GM10248 (cell line): ENCODE data around the gene SEC31A.
A peak's percentile ranks its signal among the peaks of the same experiment; 100 is the strongest.

Experiments used
- CTCF ChIA-PET: fragments of 300-600 bp; sonication (Branson Sonifier 250); formaldehyde crosslinking; extraction: SDS; loops from one replicate; lab custom pipeline; 2021; ENCODE audit warnings: antibody characterized with exemption; lab: Yijun Ruan, JAX
- POLR2A ChIA-PET: fragments of 350-650 bp; sonication (Branson Sonifier 250); formaldehyde crosslinking; extraction: SDS; loops from one replicate; lab custom pipeline; 2020; ENCODE audit warnings: antibody characterized with exemption; lab: Yijun Ruan, JAX
- DNase-seq: peaks from one replicate; pipeline ENCODE4 v3.0.0; 2012; ENCODE audit errors: extremely low spot score
- CTCF ChIP-seq: IDR thresholded peaks from 2 replicates; pipeline ENCODE4 v1.5.1; 2012; ENCODE audit warnings: mild to moderate bottlenecking, low read depth; ENCODE audit errors: extremely low read depth, missing control alignments, control extremely low read depth

The SEC31A gene

GRCh38 chr4:82901183-82901718 is 10.3 kb upstream of the SEC31A start:
- no peak for TF ChIP-seq CTCF
- DNase-seq, result no peak
- ChIA-PET POLR2A (interaction anchor here (0.6 to 2.3 kb wide), 9 partner anchors 9 to 472 kb away, joined by 3 to 10 read pairs (median 4); partner anchors contain the start of genes COPS4, COQ2 and HNRNPDL), CTCF (no interaction called here)

- CTCF ChIA-PET, result interaction anchor here (1.4 to 1.9 kb wide), 3 partner anchors 10 to 126 kb away, joined by 3 to 6 read pairs (median 3); partner anchors contain the start of genes LIN54 and SEC31A
Measured at GRCh38 chr4:82900411-82901182, 9.6 kb upstream of the SEC31A start, which contains the start of gene THAP9. TSS of gene THAP9 (plus strand) at chr4:82900735. CDS start at chr4:82900803, 68 bp downstream.

GRCh38 chr4:82900066-82900410 is 9.1 kb upstream of the SEC31A start:
- TF ChIP-seq CTCF, result no peak
- ChIA-PET CTCF (interaction anchor here (1.2 to 1.9 kb wide), 4 partner anchors 9 to 127 kb away, joined by 3 to 6 read pairs (median 4); partner anchors contain the start of genes LIN54 and SEC31A), POLR2A (interaction anchor here (0.8 to 2.3 kb wide), 9 partner anchors 8 to 470 kb away, joined by 3 to 10 read pairs (median 4); partner anchors contain the start of genes COPS4, COQ2, HNRNPDL and SCD5)
- DNase-seq, result no peak

More at GRCh38 chr4:82900411-82901182, 9.6 kb upstream of the SEC31A start, which contains the start of gene THAP9:
- TF ChIP-seq CTCF, result no peak
- peak; percentile 92 for DNase-seq
- POLR2A ChIA-PET, result interaction anchor here (0.6 to 2.3 kb wide), 11 partner anchors 9 to 471 kb away, joined by 3 to 10 read pairs (median 4); partner anchors contain the start of genes COPS4, COQ2, HNRNPDL and SCD5

GRCh38 chr4:82899374-82900065 is 8.6 kb upstream of the SEC31A start:
- no peak for DNase-seq
- CTCF ChIA-PET, result interaction anchor here (1.2 to 1.9 kb wide), 5 partner anchors 9 to 127 kb away, joined by 3 to 6 read pairs (median 4); partner anchors contain the start of genes LIN54 and SEC31A
- no peak for TF ChIP-seq CTCF
- POLR2A ChIA-PET, result interaction anchor here (0.8 to 2.3 kb wide), 7 partner anchors 7 to 470 kb away, joined by 3 to 9 read pairs (median 4); partner anchors contain the start of genes COPS4, COQ2, HNRNPDL and SCD5

- ChIA-PET POLR2A (interaction anchor here (0.6 to 2.3 kb wide), 2 partner anchors 358 to 469 kb away, joined by 5 to 9 read pairs; partner anchors contain the start of gene HNRNPDL), CTCF (interaction anchor here (1.2 to 1.9 kb wide), 5 partner anchors 8 to 136 kb away, joined by 3 to 6 read pairs (median 4); partner anchors contain the start of genes COPS4, LIN54 and SEC31A)
- peak; percentile 41 for TF ChIP-seq CTCF
- no peak for DNase-seq
Measured at GRCh38 chr4:82898322-82899243, 7.6 kb upstream of the SEC31A start.
